HG03378 (cell line): ENCODE results near the gene WDR20.
"Not testable (repeated sequence)": the region's sequence is repeated elsewhere in the genome, so short reads cannot be mapped to it uniquely, and the experiment has no call there.

Source experiments
- ATAC-seq: cut with Tn5 transposase; IDR thresholded peaks from one replicate; pipeline ENCODE4 v1.9.1; 2021; ENCODE audit warnings: mild to moderate bottlenecking, moderate library complexity; ENCODE audit not compliant: unreplicated experiment

WDR20 gene

GRCh38 chr14:102170061-102170460, 30.4 kb downstream of the WDR20 start:
- ATAC-seq: no peak

DNA sequence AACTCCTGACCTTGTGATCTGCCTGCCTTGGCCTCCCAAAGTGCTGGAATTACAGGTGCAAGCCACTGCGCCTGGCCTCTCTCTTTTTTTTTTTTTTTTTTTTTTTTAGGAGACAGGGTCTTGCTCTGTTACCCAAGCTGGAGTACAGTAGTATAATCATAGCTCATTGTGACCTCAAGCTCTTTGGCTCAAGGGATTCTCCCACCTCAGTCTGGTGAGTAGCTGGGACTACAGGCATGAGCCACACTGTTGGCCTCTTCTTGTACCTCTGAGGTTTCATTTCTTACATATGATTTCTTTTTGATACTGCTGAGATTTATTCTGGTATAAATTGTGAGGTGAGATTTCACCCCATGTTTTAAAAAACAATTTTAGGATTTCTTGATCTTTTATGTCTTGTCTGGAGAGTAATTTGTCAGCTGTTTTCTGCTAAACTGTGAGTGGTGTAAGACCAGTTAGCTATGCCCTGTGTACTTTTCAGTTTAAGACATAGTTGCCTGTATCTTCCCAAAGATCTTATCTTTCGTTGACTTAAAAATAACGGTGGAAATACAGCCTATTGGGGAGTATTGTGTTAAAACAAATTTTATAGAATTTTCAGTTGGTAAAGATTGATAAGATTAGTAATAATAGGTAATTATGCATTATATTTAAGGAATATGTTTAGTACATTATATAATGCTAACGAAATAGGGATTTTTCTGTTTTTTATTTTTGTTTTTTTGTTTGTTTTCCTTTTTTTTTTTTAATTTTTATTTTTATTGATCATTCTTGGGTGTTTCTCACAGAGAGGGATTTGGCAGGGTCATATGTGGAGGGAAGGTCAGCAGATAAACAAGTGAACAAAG, 31.7 kb downstream of the WDR20 start:
- ATAC-seq: no peak

DNA sequence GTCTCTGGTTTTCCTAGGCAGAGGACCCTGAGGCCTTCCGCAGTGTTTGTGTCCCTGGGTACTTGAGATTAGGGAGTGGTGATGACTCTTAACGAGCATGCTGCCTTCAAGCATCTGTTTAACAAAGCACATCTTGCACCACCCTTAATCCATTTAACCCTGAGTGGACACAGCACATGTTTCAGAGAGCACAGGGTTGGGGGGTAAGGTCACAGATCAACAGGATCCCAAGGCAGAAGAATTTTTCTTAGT, 32.2 kb downstream of the WDR20 start:
- not testable (repeated sequence) for ATAC-seq

GRCh38 chr14:102172721-102173120, 33.0 kb downstream of the WDR20 start:
- not testable (repeated sequence) for ATAC-seq

DNA sequence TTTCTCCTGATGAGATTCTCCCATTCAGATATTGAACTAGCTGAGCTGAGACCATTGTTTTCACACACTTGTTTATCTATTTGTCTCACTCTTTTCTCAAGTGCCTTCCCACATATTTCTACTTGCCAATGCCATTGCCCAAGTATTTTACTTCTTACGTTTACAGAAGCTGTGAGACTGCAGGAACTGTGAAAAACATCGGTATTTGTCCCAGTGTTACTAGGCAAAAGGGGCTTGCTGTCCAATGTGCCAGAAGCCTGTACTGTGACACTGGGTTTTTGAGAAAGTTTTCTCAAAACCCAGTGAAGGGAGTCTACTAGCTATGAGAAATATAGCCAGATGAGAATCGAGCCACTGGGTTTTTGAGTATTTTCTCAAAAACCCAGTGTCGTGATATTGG, 37.5 kb downstream of the WDR20 start:
- ATAC-seq: no peak

DNA sequence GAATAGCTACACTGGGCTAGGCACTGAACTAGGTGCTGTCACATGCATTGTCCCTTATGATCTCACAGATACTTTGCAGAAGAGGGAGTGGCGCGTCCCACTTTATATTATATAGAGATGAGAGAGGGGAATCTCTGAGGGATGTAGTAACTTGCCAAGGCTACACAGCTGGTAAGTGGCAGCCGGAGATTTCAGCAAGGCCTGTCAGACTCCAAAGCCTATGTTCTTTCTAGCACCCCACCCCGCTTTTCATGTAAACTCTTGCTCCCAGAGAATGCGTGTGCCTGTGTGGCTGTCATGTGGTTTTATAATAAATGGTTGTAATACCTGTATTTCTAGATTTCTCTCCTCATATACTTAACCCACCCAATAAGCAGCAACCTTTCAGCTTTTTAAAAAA, 39.1 kb downstream of the WDR20 start:
- ATAC-seq: no peak

DNA sequence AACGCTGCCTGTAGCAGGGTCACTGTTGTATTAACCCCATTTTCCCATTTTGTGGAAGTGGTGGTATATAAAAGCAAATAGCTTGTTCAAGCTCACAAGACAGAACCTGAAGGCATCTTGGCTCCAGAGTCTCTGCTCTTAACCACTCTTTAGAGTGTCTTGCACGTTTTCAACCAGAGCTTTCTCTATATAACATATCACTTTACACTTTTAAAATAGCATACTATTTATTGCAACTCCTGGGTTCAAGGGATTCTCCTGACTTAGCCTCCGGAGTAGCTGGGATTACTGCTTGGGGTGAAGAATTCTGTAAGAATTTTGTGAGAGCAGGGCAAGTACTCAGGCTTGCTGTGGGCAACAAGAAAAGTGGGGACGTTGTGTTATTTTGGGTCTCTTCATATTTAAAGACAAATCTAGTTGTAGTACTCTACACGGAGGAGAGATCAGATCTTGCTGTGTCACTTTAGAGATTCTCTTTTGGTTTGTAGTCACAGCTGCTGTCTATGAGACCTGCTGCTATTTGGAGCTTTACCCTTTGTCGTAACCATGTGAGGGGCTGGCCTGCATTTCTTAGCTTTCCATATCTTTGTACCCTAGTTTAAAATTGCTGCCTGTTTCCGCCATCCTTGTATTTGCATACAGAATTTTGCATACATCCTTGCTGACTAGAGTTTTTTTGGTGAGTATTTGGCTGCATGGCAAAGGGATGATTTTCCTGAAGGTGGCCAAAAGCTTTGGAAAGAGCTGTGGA, 40.7 kb downstream of the WDR20 start:
- no peak for ATAC-seq

DNA sequence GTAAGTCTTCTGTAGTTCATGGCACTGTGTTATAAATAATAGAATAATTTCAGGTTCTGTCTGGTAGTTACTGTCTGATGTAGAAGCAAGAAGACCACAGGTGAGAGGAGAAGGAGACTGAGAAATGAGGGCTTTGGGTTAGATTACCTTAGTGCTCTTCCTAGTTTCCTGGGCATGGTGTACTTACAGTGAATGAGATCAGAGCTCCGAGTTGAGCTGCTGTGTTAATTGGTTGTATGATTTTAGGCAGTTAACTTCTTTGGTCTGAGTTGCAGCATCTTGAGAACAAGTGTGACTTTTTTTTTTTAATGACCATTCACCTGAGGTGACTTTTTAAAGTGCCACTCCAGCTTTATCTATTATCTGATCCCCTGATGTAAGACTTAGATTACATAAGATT, 41.5 kb downstream of the WDR20 start:
- no peak for ATAC-seq

DNA sequence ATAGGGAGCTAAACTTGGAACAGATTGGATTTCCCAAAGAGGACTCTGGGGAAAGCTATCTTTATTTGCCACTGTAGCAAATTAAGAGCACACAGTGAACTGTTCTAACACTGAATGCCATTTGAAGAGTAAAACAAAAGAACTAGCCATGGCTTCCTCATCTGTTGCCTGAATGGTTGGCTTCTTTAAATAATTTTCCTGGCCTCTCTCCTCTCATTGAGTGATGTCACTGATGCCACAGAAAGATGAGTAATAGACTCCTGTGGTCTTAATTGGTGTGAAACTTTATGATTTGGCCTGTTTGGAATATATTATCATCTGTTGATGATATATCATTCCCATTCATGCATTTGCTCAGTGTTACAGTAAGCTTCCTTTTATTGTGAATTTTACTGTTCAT, 42.5 kb downstream of the WDR20 start:
- ATAC-seq: no peak

DNA sequence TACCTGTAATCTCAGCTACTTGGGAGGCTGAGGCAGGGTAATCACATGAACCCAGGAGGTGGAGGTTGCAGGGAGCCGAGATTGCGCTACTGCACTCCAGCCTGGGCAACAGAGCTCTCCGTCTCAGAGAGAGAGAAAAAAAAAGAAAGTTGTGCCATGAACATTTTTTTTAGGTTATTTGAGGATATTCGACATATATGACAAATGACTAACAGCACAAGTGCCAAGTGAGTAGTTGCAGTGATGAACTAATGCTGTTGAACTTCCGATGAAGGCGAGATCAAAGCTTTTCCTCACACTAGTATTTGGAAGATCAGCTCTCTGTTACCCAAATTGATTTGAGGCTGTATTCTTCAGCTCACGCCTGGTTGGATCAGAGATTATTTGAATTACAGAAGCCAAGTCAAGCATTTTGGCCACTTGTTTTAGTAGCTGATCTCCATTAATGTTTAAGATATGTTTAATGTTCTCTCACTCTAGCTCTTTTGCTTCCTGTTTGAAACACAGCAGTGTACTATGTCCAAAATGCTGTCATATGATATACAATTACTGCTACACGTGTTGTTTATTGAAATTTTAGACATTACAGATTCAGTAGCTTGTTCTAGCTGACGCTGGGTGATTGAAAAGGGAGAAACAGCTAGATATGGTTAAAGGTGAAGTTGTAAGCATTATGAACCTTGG, 43.4 kb downstream of the WDR20 start:
- no peak for ATAC-seq

GRCh38 chr14:102183886-102184285, 44.2 kb downstream of the WDR20 start:
- no peak for ATAC-seq

- no peak for ATAC-seq
Observed at GRCh38 chr14:102184316-102185035, 44.8 kb downstream of the WDR20 start.

- ATAC-seq: no peak
Observed at GRCh38 chr14:102185360-102185759, 45.7 kb downstream of the WDR20 start.

DNA sequence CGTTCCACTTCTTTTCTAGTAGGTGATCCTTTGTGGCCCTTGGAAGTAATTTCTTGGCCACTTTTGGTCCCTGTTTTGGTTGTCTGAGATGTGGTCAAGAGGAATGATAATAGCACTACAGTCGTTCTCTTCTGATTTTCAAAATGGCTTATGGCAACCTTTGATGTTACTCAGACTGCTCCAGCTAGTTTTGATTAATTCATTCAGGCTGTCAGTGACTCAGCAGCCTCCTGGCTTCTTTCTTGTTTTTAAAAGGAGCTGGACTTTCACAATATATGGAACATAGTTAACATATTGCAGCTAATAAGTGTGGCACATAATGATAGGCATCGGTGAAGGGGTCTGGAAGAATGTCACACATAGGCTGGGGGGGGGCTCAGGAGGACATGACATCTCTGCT, 47.3 kb downstream of the WDR20 start:
- ATAC-seq: no peak

DNA sequence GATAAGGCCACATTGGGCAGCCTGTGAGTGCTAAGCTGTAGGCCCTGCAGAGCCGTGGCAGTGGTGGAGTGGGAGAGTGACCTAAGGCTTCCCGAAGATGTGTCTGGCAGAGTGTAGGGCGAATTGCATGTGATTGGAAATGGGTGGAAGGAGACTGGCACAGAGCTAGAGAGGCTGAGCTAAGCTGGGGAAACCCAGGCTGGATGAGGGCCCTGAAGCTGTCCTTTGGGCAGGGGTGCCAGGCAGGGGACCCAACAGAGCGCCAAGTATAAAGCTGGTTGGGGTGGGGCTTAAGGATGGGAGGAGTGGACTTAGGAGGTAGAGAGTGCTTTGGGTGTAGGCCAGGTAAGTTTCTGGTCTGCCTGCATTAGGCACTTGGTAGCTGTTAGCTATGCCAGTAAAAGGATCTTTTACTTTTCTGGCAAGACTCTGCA, 47.9 kb downstream of the WDR20 start:
- no peak for ATAC-seq

DNA sequence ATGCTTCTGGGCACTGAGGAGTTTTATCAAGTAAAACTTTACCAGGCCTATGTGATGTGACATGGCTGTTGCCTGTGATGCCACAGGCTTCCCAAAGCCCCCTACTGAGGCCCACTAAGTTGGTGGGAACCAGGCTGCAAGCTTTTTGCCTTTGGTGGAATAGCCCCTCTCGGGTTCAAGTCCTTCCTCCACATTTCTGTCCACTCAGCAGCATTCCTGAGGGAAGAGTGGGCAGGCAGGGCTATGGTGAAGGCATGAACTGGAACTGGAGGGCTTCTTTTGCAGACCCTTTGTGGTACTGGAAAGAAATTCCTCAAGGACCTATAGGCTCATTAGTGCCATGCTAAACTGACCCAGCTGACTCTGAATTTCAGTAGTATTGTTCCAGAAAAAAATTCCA, 48.5 kb downstream of the WDR20 start:
- no peak for ATAC-seq

GRCh38 chr14:102189874-102190273, 50.2 kb downstream of the WDR20 start:
- no peak for ATAC-seq

- no peak for ATAC-seq
Observed at GRCh38 chr14:102192840-102193502, 53.3 kb downstream of the WDR20 start.

GRCh38 chr14:102194856-102195255, 55.2 kb downstream of the WDR20 start:
- ATAC-seq: no peak

GRCh38 chr14:102195446-102195845, 55.7 kb downstream of the WDR20 start:
- ATAC-seq: no peak
